WI38 (cell line): ENCODE measurements around the gene PIK3CA.
"Not testable (repeated sequence)": the region's sequence is repeated elsewhere in the genome, so short reads cannot be mapped to it uniquely, and the experiment has no call there.

Experiments
- H3K4me3 ChIP-seq: 2 replicates; pipeline ENCODE4 v1.5.1; 2011; ENCODE audit warnings: low read depth, mild to moderate bottlenecking, control low read depth, low read length
- CTCF ChIP-seq: IDR thresholded peaks from 2 replicates; pipeline ENCODE4 v1.5.1; 2012; ENCODE audit warnings: low read depth, mild to moderate bottlenecking, control low read depth, low read length

The PIK3CA gene

GRCh38 chr3:179196098-179196497 is 47.9 kb downstream of the PIK3CA start:
- H3K4me3 ChIP-seq: no peak overlapping the region
- no peak for TF ChIP-seq CTCF

GRCh38 chr3:179196700-179197099 is 48.5 kb downstream of the PIK3CA start:
- no peak overlapping the region for H3K4me3 ChIP-seq
- TF ChIP-seq CTCF: no peak

GRCh38 chr3:179200790-179201189 is 52.6 kb downstream of the PIK3CA start:
- TF ChIP-seq CTCF: no peak

GRCh38 chr3:179215550-179215949 is 67.4 kb downstream of the PIK3CA start:
- H3K4me3 ChIP-seq: not testable (repeated sequence)

More at GRCh38 chr3:179200790-179201189, 52.6 kb downstream of the PIK3CA start:
- H3K4me3 ChIP-seq: no peak overlapping the region

GRCh38 chr3:179218213-179218612 is 70.1 kb downstream of the PIK3CA start:
- not testable (repeated sequence) for H3K4me3 ChIP-seq

GRCh38 chr3:179223548-179223947 is 75.4 kb downstream of the PIK3CA start:
- no peak overlapping the region for H3K4me3 ChIP-seq
- TF ChIP-seq CTCF: no peak

GRCh38 chr3:179224584-179224983 is 76.4 kb downstream of the PIK3CA start:
- no peak for TF ChIP-seq CTCF
- H3K4me3 ChIP-seq: no peak overlapping the region

- no peak overlapping the region for H3K4me3 ChIP-seq
- TF ChIP-seq CTCF: no peak
These were observed 79.2 kb downstream of the PIK3CA start for GRCh38 chr3:179227349-179227748.

GRCh38 chr3:179229177-179229576 is 81.0 kb downstream of the PIK3CA start:
- TF ChIP-seq CTCF: no peak
- no peak overlapping the region for H3K4me3 ChIP-seq
